ENCODE measurements around the gene SERPINB2.
"Not testable (repeated sequence)": the region's sequence is repeated elsewhere in the genome, so short reads cannot be mapped to it uniquely, and the experiment has no call there.

Gene SERPINB2

GRCh38 chr18:63889626-63890025 is 2.1 kb downstream of the SERPINB2 start:
- DNase-seq (ENCODE audit: low read depth), result no peak

- DNase-seq (ENCODE audit: low read depth), result no peak
These were observed 2.9 kb downstream of the SERPINB2 start for GRCh38 chr18:63890237-63890949.

GRCh38 chr18:63890950-63891304 is 3.4 kb downstream of the SERPINB2 start:
- no peak for DNase-seq (ENCODE audit: low read depth)

GRCh38 chr18:63892566-63892965 is 5.1 kb downstream of the SERPINB2 start:
- DNase-seq (ENCODE audit: low read depth), result no peak

- no peak for DNase-seq (ENCODE audit: low read depth)
These were observed 6.7 kb downstream of the SERPINB2 start for GRCh38 chr18:63894106-63894772.

GRCh38 chr18:63895190-63895589 is 7.7 kb downstream of the SERPINB2 start:
- no peak for DNase-seq (ENCODE audit: low read depth)

- no peak for DNase-seq (ENCODE audit: low read depth)
These were observed 9.6 kb downstream of the SERPINB2 start for GRCh38 chr18:63897072-63897471.

- DNase-seq (ENCODE audit: low read depth), result no peak
These were observed 11.7 kb downstream of the SERPINB2 start for GRCh38 chr18:63899206-63899605.

- DNase-seq (ENCODE audit: low read depth), result no peak
These were observed 16.5 kb downstream of the SERPINB2 start for GRCh38 chr18:63903851-63904570.

- DNase-seq (ENCODE audit: low read depth), result no peak
These were observed 17.2 kb downstream of the SERPINB2 start for GRCh38 chr18:63904694-63905093.

GRCh38 chr18:63905361-63905760 is 17.9 kb downstream of the SERPINB2 start:
- DNase-seq (ENCODE audit: low read depth), result no peak

GRCh38 chr18:63906056-63906455 is 18.6 kb downstream of the SERPINB2 start:
- no peak for DNase-seq (ENCODE audit: low read depth)

GRCh38 chr18:63907664-63908063 is 20.2 kb downstream of the SERPINB2 start, which contains the start of gene SERPINB10:
Gene SERPINB10 (plus strand): TSS chr18:63907958. CDS start chr18:63915511, 7,553 bp downstream.
- no peak for DNase-seq (ENCODE audit: low read depth)

GRCh38 chr18:63908858-63909257 is 21.4 kb downstream of the SERPINB2 start:
- no peak for DNase-seq (ENCODE audit: low read depth)

GRCh38 chr18:63909870-63910269 is 22.4 kb downstream of the SERPINB2 start:
- no peak for DNase-seq (ENCODE audit: low read depth)

GRCh38 chr18:63917817-63918216 is 30.3 kb downstream of the SERPINB2 start:
- DNase-seq (ENCODE audit: low read depth), result no peak

GRCh38 chr18:63922049-63922448 is 34.5 kb downstream of the SERPINB2 start:
- no peak for DNase-seq (ENCODE audit: low read depth)

- DNase-seq (ENCODE audit: low read depth), result no peak
These were observed 37.0 kb downstream of the SERPINB2 start for GRCh38 chr18:63924551-63924950.

GRCh38 chr18:63928331-63928730 is 40.8 kb downstream of the SERPINB2 start:
- no peak for DNase-seq (ENCODE audit: low read depth)

GRCh38 chr18:63929369-63929768 is 41.9 kb downstream of the SERPINB2 start:
- DNase-seq (ENCODE audit: low read depth), result not testable (repeated sequence)

- no peak for DNase-seq (ENCODE audit: low read depth)
These were observed 43.4 kb downstream of the SERPINB2 start for GRCh38 chr18:63930773-63931354.

GRCh38 chr18:63936156-63936931 is 48.8 kb downstream of the SERPINB2 start:
- peak; percentile 41 for DNase-seq (ENCODE audit: low read depth)

Data from stromal cell of bone marrow (primary cell).